HG03432 (cell line): ENCODE results near the gene HMCN2.
"Not testable (repeated sequence)": the region's sequence is repeated elsewhere in the genome, so short reads cannot be mapped to it uniquely, and the experiment has no call there.

ENCODE experiments used
- ATAC-seq: cut with Tn5 transposase; IDR thresholded peaks from one replicate; pipeline ENCODE4 v1.9.1; 2021; ENCODE audit warnings: mild to moderate bottlenecking, moderate library complexity; ENCODE audit not compliant: unreplicated experiment

Gene HMCN2

DNA sequence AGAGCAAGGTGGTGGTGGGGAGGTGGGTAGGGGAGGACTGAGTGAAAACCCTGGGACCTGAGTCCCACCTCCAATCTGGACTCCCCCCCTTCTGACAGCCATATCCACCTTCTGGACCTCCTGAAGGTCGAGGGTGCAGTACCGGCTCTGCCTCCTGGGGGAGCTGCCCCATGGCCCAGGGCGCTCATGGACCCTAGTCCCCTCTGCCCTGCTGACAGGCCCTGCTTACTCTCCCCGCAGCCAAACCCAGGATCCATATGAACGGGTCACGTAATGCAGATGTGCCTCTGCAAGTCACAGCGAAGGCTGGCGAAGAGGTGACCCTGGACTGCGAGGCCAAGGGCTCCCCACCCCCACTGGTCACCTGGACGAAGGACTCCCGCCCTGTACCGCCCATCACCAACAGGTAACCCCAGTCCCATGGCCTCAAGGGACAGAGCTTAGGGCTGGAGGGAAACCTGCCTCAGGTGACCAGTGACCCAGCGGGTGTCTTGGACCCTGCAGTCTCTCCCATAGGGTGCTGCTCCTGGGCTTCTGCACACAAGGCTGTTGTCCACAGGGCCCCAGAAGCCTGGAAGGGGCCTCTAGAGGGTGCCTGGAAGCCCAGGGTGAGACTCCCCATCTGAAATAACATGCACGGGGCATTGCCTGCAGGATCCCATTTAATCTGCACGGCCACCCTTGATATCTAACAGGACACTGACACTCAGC, 61.7 kb downstream of the HMCN2 start:
- no peak for ATAC-seq

DNA sequence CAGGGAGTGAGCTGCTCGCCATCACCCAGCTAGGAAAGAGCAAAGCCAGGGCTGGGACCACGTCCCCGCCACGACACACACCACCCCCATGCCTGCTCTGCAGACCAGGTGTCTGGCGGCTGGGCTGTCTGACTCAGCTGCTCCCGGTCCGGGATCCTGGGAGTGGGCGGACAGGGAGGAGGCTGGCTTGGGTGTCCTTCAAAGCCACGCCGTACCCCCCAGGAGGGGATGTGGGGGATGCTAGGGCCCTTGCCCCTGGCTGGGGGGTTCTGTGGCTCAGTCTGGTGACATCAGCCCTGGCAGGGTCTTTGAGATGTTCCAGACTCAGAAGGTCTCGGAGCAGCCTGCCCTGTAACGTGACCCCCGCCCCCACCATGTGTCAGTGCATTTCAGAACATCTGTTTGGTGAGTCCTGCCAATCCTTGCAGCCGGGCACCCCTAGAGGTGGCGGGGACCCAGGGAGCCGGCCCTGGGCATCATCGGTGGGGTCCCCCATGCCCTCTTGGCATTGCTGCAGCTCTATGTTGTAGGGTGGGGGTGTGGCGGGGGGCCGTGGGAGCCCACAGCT, 62.3 kb downstream of the HMCN2 start:
- no peak for ATAC-seq

GRCh38 chr9:130328349-130328801, 62.8 kb downstream of the HMCN2 start:
- no peak for ATAC-seq

GRCh38 chr9:130329061-130329460, 63.5 kb downstream of the HMCN2 start:
- no peak for ATAC-seq

DNA sequence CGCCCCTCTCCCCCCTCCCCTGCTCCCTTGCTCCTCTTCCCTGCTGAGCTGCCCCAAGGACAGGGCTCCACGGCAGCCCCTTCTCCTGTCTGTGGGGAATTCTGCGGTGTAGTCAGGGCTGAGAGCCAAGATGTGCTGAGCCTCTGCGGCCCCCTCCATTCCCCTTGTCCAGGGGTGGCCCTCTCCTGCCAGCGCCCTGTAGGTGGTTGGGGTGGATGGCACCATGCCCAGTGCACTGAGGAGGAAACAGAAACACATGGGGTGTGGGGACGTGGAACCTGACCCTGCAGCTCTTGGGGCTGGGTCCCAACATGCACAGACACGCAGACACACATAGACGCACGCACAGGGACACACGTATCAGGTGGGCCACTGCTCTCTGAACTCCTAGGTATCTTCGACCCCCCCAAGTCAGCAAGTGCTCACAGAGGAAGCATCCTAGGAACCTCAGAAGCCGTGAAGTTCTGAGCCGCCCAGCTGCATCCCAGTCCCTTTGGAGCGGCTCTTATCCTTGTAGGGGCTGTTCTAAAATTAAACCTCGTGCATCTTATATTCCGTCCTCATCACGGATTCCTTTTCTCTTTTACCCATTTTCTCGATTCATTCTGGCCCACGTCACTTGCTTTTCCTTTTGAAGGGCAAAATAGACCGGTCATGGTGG, 64.8 kb downstream of the HMCN2 start:
- ATAC-seq, result no peak

GRCh38 chr9:130331061-130331460, 65.5 kb downstream of the HMCN2 start:
- no peak for ATAC-seq

- ATAC-seq, result no peak
These were observed 66.0 kb downstream of the HMCN2 start for GRCh38 chr9:130331573-130331972.

DNA sequence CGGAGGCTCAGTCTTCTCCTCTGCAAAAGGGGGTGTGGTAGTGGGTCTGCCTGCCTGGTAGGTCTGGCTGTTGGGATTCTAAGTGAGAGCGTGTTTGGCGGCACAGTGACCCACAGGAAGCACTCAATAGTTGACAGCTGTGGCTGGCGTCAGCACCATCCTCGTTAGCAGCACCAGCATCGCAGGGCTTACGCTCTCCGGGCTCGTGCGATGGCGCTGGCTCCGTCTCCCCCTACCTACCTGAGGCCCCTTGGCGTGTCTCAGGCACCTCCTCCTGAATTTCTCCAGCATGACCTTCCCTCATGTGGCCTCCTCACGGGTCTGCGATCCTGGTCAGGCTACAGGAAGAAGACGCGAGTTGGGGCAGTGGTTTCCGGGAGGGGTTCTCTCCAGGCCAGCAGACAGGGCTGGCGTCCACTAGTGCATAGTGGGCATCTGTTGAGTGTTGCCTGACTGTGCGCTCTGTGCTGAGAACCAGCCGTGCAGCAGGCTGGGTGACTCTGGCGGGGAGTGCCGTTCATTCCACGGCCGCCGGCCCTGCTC, 66.9 kb downstream of the HMCN2 start:
- no peak for ATAC-seq

- ATAC-seq, result no peak
These were observed 67.6 kb downstream of the HMCN2 start for GRCh38 chr9:130333041-130333711.

- ATAC-seq, result no peak
These were observed 68.1 kb downstream of the HMCN2 start for GRCh38 chr9:130333712-130334062.

- no peak for ATAC-seq
These were observed 69.4 kb downstream of the HMCN2 start for GRCh38 chr9:130334915-130335314.

GRCh38 chr9:130336027-130336610, 70.6 kb downstream of the HMCN2 start:
- no peak for ATAC-seq

GRCh38 chr9:130336885-130337284, 71.3 kb downstream of the HMCN2 start:
- ATAC-seq, result no peak

DNA sequence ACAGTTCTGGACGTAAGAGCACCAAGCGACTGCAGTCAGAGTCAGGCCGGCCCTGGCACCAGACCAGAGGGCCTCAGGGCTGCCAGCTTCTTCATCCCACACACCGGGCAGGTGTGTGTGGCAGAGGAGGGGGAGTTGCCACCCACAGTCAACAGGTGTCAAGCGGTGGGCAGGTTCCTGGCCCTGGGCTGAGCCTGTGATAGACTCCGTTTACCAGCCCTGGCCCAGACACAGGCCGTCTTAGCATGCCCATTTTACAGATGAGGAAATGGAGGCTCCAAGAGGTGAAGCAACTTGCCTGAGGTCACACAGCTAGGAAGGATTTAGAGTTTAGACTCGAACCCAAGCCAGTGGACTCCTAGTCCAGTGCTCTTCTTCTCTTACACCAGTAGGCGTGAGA, 71.8 kb downstream of the HMCN2 start:
- no peak for ATAC-seq

GRCh38 chr9:130337784-130338380, 72.3 kb downstream of the HMCN2 start:
- no peak for ATAC-seq

- ATAC-seq, result not testable (repeated sequence)
These were observed 73.3 kb downstream of the HMCN2 start for GRCh38 chr9:130338891-130339290.

GRCh38 chr9:130339306-130339705, 73.7 kb downstream of the HMCN2 start:
- no peak for ATAC-seq

DNA sequence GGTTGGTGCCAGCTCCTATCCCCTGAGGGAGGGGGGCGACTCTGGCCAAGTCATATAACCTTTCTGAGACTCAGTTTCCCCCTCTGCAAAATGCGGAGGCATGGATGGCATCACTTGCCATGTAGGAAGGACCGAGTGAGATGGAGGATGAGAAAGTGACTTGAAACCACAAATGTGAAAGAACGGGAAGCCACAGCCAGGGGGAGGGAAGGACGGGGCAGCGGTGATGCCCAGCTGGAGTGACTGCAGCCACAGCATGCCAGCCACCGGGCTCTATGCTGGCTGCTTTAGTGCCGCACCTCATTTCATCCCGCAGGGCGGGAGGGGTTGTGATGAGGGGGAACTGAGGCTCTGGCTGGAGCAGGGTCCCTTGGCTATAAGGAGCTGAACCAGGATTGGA, 74.5 kb downstream of the HMCN2 start:
- ATAC-seq, result no peak

DNA sequence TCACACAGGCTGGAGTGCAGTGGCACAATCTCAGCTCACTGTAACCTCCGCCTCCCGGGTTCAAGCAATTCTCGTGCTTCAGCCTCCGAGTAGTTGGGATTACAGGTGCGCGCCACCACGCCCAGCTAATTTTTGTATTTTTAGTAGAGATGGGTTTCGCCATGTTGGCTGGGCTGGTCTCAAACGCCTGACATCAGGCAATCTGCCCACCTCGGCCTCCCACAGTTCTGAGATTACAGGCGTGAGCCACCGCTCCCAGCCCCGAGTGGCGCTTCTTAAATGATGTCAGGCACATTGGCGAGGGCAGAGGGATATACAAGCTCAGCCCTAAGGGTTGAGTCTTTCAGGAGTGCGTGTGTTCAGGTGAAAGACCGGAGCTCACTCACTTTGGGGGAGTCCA, 75.0 kb downstream of the HMCN2 start:
- ATAC-seq, result not testable (repeated sequence)

- ATAC-seq, result no peak
These were observed 75.6 kb downstream of the HMCN2 start for GRCh38 chr9:130341128-130341527.
